ENCODE data around the gene RCOR2.
"Not testable (repeated sequence)": the region's sequence is repeated elsewhere in the genome, so short reads cannot be mapped to it uniquely, and the experiment has no call there.

Gene RCOR2

DNA sequence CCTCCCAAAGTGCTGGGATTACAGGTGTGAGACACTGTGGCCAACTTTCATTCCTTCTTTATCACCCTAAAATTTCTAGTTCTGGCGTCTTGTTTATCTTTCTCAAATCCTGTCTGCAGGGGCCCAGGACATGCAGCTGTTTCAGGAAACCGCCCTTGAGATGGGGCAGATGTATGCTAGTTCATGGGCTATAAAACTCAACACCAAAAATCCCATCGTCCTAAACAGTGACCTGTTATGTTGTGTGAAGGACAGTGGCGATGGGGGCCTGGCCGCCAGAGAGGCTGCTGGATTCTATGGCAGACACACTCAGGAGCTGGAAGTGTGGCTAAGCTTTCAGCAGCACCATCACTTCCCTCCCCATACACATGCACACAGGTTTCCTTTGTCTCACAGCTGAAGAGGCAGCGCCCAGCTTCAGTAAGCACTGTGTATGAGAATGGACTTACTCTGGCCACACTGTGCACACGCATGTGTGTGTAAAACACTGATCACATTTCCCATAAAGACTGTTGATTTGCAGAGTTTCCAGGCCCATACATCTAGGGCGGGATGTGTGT is 41.4 kb downstream of the RCOR2 start:
- DNase-seq: no peak

DNA sequence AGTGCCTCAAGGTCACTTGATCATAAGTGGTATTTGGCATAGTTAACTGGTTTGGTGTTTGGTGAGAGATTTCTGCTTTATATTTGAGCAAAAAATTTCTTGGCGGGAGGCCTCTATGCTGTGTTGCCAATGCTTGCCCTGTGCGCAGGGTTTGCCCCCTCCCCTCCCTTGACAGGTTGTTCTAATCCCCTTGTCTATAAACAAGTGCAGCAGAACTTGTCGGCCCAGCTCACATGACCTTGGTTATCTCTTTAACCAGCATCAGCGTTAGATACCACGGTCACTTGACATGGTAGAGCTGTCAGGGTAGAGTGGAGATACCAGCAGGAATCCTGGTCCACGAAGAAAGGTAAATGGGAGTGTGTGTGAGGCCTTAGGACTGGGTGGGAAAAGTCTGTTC is 42.5 kb downstream of the RCOR2 start:
- DNase-seq: no peak

DNA sequence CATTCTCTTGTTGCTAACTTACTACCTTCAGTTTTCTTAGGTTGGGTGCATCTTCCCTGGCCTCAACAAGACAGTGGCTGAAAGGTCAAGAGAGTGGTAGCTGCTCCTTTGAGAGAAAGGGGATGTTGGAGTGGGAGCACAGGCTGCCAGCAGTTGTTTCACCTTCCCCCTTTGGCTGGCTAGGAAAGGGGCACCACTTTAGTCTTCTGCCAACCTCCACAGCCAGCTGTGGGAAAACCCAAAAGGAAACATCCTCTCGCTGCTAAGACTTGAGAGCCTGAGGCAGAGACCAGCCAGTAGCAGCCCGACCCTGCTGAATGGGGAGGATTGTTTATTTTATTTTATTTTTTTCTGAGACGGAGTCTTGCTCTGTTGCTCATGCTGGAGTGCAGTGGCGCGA is 43.7 kb downstream of the RCOR2 start:
- no peak for DNase-seq

DNA sequence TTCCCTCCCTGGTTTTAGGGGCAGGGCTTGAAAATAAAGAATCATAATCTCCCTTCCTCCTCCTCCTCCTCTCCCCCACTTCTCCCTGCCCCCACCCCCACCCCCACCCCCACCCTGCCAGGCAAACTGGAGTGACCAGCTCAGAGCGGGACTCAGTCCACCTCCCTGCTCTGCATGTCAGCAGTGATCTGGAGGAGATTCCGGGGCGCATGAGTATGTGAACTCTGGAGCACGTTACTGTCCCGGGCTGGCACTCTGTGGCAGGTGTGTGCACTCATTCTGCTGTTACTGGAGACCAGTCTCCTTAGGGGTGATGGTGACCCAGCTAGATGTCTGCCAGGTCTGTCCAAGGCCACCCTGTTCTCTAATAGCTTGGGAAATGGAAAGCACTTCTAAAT is 44.2 kb downstream of the RCOR2 start:
- DNase-seq: no peak

DNA sequence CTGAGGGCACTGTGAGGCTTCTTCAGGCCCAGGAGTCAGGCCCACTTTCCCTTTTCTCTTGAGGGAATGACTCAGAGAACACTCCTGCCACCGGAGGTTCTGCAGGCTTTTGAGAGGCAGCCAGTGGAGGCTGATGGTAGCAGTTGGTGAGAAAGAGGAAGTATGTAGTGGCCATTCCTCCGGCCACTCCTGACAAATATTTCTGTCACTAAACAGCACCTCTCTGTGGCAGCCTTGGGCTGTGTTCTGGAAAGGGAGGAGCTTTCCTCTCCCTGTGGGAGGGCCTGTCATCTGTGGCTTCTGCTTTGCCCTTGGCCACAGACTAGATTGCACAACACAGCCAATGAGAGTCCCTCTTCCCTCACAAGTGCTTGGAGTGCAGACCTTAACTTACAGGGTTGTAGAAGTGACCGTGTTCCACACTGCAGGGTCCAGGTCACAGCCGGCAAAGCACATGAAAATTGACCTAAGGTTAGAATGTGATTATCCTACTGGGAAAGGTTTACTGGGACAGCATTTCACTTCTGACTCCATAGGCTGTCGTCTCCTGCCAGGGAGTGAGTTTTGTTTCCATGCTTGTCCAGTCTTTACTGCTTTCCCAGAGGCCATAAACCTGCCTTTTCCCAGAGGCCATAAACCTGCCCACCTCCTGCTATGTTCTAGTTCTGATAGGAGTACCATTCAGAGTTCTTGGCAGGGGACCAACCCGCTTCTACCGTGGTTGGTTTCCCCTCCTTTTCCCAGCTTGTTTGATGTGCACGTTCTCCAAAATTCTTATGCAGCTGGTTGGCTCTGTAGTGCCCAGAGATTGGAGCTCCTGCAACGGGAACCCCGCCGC is 44.8 kb downstream of the RCOR2 start:
- peak; percentile 72 for DNase-seq

- DNase-seq: no peak
These were observed 46.4 kb downstream of the RCOR2 start for GRCh38 chr11:63870351-63871140.

DNA sequence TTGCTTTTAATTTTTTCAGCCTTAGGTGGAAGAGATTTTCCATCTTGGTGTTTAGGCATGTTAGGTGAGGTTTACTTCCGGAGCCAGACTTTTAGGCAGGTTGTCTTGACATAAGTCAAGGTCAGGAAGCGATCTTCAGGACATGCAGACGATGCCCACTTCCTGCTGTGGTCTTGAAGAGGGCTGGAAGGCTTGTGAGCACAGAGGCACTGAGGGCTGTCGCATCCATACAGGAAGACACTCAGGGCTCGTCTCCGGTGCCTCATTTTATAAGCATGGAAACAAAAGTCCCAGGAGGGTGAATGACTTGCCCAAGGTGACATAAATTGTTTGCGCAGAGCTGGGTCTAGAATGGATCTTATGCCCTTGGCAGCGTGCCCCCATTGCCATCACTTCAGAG is 47.3 kb downstream of the RCOR2 start:
- no peak for DNase-seq

DNA sequence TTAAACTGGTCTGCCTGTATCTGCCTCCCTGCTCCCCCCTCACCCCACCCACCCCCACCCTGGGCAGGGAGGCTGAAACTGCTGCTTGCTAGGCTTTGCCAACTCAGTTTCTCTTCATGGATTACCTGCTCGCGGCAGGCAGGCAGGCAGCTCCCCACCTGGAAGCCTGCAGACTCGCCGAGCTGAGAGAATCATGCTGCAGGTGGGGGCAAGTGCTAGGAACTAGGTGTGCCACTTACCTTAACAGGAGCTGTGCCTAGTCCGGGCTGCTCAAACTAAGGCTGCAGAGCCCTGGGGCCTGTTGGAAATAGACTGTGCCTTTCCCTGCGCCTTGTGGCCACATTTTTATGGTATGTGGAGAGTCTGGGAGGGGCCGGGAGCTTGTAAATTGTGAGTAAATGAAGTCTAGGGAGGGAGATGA is 47.8 kb downstream of the RCOR2 start:
- no peak for DNase-seq

DNA sequence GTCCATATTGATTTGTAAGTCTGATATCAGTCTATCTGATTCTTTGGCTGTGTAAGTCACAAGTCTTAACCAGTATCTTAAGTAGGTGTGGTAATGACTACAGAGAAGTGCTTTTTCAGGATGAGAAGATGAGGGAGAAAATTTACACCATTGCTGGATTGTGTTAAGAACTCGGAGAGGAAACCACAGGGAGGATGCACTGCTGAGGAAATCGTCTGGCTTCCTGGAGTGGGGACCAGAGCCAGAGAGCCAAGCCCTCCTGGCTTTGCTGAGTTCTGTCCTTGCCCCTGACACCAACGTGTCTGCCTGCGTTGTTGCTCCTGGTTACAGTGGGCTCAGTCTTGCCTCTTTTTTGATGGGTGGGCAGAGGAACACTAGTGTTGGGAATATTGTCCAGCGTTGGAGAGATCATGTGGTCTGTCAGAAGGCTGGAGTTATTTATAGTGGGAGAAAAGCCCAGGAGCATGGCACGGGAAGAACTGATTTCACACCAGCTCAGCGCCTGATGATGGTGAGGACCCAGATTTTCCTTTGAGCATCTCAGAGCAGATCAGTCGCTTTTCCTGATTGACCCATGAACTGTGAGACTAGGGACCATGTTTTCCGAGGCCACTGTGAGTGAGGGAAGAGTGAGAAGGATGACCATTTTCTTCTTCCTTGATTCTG is 48.4 kb downstream of the RCOR2 start:
- DNase-seq: no peak

DNA sequence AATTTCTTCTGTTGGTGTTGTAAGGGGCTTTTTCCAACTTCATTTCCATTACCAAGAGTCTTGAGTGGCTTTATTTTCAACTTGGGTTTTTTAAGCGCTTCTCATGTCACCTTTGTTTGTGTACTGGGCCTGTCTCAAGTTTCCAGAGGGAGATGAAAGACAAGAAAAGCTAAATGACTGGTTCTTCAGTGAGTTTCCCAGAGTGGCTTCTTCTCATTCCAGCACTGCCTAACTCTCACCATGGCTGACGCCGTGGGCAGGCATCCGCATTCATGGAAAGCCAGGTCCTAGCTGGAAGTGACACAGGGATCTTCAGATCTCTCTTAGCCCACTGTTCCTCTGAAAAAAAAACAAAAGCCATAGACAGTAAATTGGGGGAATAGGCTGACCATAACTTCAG is 49.5 kb downstream of the RCOR2 start:
- no peak for DNase-seq

DNA sequence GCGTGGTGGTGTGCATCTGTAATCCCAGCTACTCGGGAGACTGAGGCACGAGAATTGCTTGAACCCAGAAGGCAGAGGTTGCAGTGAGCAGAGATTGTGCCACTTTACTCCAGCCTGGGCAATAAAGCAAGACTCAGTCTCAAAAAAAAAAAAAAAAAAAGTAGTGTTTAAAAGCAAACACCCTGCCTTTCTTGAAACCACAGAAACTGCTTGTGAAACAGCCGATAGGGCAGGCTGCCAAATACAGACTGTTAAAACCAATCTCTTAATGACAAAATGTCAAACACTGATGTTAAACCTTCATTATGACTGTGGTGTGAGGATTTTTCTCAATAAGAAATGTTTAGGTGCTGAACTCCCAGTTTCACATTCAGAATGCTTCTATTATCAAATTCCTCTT is 50.8 kb downstream of the RCOR2 start:
- DNase-seq: peak; percentile 84

GRCh38 chr11:63863620-63864019 is 53.3 kb downstream of the RCOR2 start:
- DNase-seq: not testable (repeated sequence)

- DNase-seq: no peak
These were observed 54.0 kb downstream of the RCOR2 start for GRCh38 chr11:63862923-63863322.
